NCI-H1436 (cell line): Measurements from ENCODE around the gene FSD1L.

Experiments used
- DNase-seq: peaks from one replicate; lab custom pipeline; 2025; lab: John Stamatoyannopoulos, UW

FSD1L gene

DNA sequence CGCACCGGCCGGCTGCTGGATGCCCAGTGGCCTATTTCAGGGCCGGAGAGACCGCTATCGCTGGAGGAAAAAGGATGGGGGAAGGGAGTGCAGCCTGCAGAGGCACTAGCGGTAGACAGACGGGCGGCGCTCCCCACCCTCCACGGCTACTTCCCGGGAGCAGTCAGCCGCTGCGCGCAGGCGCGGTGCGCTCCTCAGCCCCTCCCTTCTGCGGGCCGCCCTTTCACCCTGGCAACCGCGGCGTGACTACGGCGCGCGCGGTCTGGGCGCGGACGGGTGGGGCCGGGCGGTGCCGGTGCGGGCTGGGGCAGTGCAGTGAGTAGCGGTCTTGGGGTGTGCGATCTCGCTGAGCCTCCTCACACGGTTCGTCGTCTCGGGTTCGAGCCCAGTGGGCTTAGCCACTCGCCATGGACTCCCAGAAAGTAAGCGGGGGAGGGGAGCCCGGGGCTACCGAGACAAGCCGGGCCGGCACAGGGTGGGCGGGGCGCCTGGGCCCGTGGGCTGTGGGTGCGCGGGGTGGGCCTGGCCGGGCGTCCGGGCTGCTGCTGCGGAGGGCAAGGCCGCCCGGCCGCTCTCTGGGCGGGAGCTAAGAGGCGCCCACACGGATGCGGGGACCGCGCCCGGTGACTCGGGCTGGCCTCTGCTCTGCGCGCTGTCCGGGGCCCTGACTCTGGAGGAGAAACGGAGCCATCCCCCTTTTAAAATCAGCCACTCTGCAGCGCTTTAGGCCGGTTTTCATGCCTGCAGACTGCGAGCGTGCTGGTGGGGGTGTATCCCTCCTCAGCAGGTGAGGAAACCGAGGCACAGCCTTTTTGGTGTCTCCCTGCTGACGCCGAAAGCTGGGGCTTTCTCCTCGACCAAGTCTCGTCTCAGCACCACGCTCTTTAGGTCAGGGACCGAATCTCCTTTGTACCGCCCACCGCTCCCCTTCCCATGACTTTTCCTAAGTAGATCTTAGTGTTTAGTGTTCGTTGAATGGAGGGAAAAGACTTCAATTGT, at the start of gene FSD1L:
Gene FSD1L, plus strand, starts transcription at position 221 of the 999 bp plus-strand sequence. Its CDS starts 187 bp downstream, at position 408.
- DNase-seq, result peak; percentile 87

DNA sequence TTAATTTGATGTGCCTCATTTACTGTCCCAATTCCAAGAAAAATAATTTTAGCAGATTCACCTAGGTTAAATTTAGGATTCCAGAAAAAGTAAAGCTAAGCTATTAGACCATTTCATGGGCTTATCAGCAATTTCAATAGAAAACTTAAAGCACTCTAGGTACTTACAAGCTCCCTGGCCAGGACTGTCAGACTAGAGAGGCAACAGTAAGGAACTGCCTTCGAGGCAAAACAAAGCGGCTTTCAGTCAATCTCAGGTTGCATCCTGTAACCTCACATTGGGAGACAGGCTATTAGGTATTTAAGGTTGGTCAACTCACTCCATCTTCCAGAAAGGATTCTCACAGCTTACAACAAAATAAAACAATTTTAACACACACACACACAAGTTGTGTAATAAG, 48.7 kb upstream of the FSD1L start:
- no peak for DNase-seq

DNA sequence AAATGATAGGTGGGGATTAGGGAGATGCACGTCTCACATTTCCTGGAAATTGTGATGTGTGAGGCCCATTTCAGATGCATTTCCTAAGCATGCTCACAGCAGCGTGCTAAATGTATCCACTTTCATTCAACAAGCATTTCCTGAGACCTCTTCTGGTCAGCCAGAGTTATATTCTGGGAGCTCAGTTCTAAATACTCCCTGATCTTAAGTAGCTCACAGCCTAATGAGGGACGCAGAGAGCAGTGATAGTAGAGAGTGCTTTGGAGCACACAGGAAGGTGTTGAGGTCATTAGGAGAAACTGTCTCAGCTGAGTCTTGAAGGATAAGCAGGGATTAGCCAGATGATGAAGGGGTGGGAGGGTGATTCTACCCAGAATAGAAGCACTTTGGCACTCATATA, 46.2 kb upstream of the FSD1L start:
- no peak for DNase-seq

DNA sequence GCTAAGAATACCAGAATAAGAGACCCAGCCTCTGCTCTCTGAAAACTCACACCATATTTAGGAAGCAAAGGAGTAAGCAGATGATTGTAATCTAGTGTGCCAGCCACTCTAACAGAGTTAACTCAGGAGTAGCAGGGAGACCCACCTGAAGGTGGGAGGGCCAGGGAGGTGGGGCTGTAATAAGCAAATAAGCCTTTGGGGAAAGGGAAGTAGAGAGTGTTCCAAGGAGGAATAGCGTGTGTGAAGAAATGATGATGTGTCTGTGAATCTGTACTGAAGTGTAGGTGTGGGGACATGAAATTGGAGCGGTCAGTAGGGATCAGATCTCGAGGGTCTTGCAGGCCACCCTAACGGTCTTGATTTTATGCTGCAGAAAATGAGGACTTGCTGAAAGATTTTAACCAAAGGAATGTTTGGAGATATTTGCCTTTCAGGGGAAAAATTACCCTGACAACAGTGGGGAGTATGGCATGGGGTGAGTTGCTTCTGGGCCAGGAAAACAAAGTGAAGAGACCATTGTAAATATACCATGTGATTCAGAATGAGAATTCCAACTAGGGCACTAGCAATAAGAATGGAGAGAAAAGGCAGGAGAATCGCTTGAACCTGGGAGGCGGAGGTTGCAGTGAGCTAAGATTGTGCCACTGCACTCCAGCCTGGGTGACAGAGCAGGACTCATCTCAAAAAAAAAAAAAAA, 44.1 kb upstream of the FSD1L start:
- DNase-seq, result no peak

DNA sequence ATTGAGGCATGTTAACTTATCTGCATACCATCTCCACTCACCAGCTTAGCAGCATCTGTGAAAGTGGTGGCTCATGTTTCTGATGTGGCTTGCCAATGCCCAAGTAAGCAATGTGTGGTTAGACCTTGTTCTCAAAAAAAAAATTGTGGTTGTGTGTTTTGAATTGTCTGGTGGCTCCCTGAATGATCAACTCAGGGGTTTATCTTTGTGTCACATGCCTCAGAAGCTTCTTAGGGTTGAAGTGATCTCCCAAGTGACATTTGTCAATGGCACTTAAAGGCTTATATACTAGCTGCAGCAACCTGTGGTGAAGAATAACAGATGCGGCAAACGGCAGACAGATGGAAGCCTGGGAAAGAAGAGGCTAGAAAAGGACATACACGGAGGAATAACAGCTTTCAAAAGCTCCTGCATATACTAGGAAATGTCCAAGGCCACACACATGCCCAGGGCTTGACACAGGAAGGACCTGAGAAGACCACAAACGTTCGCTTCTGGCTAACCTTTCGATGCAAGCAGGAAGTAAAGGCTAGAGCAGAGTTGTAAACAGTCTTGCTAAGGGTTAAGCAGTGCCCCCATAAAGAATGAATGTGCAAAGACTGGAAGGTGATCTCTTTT, 42.2 kb upstream of the FSD1L start:
- DNase-seq, result no peak

DNA sequence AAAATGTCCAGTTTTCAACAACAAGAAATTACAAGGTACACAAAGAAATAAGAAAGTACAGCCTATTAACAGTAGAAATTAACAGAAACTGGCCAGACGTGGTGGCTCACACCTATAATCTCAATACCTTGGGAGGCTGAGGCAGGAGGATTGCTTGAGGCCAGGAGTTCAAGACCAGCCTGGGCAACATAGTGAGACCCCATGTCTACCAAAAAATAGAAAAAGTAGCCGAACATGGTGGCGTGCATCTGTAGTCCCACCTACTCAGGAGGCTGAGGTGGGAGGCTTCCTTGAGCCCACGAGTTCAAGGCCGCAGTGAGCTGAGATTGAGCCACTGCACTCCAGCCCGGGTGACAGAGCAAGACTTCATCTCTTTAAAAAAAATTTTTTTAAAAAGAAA, 41.5 kb upstream of the FSD1L start:
- DNase-seq, result no peak

DNA sequence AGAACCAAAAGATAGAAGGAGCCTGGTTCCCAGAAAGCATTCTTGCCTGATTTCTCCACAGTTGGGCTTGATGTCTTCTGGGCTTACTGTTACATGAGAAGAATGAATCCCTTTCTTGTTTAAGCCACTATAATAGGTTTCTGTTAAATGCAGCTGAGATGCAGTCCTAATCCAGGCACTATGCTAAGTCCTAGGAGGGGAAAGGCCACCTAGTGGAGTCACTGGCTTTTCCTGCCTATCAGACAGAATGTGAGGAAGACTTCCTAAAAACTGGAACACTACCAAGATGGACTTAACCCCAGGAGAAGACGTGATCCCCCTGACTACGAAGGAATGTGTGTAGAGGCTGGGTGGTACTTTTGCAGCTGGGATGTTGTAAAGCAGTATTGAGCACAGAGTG, 34.3 kb upstream of the FSD1L start:
- DNase-seq, result no peak

DNA sequence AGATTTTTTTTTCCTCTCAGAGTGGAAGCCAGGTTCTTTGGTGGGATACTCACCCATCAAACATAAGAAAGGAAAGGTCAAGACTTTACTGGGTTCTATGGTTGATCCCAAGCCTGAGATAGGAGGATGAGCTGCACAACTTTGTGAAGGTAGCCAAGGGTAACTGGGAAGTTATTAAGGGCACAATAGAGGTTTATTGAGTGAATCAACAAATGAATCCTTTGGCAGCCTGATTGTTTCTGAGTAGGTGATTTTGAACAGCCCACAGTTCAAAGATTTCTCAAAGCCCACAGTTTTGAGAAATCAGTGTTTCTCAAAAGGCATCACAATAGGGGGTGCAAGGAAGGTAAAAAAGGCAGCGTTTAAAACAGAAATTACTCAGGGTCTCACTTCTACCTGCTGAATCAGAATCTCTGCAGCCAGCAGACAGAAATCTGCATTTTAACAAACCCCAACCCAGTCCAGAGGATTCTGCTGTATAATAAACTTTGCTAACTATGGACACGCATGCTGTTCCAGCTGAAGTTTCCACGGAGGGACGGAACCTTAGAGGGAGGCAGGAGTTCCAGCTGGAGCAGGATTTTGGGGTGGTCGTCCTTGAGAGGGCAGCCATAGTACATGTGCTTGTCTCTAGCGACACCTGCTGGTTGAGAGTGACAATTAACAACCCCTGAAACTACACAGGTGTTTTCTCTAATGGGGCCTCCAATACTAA, 32.7 kb upstream of the FSD1L start:
- peak; percentile 64 for DNase-seq

DNA sequence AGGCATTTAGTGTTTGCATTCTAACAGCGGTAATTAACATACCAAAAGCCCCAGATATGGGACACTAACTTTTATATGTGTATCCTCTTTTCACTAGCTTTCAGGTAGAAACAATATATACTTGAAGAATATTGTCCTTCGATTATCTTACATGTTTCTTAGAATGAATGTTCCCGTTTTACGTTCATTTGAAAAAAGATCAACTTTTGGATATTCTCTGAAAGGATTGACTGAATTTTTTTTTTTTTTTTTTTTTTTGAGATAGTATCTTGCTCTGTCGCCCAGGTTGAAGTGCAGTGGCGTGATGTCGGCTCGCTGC, 32.2 kb upstream of the FSD1L start:
- no peak for DNase-seq

DNA sequence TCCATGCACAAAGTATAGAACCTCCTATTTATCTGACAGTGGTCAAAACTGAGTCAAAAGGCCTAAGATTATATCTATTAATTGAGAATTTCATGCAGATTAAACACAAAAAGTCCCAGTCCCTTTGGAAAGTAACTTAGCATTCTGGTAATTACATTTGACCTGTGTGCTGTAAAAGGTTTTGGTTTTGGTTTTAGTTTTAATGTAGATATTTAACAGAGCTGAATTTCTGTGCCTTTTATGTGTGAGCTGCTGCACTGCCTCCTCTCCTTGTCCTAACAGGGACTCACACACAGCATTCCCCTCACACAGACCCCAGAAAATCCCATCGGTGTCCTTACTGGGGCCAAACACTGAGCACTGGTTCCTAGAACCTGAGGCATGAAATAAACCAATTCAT, 31.0 kb upstream of the FSD1L start:
- DNase-seq, result no peak

DNA sequence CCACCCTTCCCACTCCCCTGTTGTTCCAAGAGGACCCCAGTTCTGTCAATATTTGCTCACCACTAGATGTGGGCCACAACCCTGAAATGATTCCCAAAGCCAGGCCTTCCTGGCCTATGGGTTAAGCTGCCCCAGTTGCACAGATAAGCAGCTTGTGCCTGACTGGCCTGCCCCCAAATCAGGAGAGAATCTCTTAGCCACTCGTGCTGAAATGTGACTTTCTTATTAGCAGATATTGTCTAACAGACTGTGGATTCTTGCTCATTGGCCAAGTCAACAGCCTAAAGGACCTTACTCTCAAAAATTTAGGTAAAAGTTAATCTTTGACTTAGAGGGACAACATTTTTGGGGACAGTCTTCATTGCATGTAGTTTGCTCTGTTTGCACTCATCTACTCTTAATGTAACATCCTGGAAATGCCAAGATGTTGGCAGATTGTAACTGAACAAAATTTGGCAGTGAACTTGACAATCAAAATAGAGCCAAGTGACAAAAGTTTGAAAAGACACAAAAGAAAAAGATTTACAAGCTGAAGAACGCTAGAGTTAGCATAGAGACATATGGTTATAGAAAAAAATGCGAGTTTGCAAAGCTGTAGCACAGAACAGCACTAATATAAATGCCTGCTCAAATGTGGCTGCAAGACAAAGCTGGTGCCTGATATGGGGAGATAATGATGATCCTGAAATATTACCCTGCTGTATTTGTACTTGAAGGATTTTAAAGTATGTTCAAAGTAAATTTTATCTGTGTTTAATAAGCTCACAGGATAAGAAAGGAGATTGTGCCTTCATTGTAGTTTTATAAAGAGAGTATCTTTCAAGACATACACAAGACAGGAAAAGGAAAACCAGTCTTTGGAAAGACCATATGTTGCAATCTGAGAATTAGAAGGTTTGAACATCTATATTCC, 29.0 kb upstream of the FSD1L start:
- DNase-seq, result no peak

DNA sequence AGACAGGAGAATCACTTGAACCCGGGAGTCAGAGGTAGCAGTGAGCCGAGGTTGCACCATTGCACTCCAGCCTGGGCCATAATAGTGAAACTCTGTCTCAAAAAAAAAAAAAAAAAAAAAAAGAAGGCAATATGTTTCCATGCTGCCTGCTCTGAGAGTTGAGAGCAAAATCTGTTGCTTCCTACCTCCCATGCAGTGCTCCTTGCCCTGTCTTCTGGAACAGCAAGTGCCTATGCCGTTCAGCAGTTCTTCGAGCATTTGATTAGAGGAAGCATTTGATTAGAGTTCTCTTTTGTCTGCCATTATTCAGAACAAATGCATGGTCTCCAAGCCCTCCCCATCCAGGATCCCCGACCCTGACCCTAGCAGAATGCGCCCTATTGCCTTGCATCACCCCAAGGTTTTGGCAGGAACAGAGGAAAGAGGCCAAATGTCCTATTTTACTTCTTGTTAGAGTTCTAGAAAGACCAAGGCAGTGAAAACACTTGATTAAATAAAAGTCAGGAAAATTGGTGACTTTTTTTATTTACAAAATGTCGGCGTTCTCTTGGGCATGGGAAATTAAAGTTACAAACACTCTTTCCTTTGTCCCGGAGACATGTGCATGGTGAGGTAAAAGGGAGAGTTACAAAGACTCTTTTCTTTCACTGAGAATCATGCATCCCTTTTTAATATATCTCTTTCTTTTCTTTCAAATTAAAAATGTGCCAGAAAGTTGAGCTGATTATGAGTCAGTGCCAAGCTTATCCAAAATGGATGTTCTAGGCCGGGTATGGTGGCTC, 27.8 kb upstream of the FSD1L start:
- DNase-seq, result no peak

DNA sequence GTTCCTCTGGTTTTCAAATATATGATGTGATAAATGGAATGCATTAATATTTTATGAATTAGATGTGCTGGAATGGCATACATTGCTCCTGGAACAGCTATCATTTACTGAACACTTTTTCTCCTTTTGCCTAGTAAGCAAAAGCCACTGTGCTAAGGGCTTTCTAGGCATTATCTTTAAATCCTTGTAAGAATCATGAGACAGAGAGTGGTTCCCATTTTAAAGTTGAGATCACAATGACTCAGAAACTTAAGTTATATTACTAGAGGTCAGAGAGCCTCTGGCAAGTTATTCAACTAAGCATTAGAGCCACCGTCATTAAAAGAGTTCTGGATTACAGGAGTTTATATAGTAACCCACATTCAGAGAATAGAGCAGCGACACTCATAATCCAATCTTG, 26.7 kb upstream of the FSD1L start:
- no peak for DNase-seq

DNA sequence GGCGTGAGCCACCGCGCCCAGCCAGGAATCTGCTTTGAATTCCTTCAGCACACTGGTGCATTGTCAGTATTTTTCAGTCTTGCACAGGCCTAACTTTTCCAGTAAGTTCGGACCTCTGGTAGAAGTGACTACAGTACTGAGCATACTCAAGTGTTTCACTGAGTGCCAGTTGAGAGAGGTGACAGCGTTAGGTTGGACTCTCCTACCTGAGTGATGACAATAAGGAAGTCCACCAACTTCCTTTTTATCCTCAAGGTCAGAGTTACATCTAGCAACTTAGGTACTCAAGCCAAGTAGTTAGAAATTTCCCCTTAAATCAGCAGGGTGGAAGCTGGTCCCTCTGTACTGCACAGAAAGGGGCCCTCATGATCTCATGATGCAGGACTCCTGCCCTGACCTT, 26.0 kb upstream of the FSD1L start:
- no peak for DNase-seq

DNA sequence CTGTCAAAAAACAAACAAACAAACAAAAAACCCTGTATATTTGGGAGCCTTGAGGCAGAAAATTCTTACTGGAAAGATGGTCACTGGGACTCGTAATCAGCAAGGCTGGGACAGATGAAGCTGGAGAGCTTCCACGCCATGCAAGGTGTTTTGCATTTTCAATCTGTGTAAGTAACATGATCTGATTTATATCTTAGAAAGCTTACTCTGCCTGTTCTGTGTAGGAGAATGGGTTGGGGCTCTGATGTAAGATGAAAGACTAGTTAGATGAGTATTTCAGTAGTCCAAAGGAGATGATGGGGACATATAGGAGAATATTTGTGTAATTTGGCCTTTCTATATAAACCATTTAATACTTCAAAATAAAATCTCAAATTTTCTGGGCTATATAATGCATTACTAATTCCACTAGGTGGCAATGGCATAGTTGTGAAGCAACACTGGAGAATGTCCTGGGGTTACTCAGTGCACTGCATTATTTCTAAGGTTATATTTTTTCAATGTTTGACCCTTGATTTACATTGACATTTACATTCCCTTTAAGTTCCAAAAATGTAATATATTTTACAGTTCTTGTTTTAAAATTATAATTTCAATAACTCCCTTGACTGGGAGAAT, 21.9 kb upstream of the FSD1L start:
- peak; percentile 6 for DNase-seq

DNA sequence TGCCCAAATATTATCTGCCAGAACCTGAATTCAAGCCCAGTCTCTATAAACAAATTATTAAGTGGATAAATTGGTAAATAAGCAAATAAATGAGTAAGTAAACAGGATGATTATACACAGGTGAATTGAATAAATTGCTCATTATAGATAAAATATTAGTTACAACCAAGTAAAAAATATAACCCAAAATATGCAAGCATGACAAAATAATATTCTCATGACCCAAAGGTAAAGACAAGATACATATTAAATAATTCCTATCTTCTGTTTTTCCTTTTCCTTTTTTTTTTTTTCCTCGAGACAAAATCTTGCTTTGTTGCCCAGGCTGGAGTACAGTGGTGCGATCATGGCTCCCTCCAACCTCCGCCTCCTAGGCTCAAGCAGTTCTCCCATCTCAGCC, 21.2 kb upstream of the FSD1L start:
- no peak for DNase-seq

DNA sequence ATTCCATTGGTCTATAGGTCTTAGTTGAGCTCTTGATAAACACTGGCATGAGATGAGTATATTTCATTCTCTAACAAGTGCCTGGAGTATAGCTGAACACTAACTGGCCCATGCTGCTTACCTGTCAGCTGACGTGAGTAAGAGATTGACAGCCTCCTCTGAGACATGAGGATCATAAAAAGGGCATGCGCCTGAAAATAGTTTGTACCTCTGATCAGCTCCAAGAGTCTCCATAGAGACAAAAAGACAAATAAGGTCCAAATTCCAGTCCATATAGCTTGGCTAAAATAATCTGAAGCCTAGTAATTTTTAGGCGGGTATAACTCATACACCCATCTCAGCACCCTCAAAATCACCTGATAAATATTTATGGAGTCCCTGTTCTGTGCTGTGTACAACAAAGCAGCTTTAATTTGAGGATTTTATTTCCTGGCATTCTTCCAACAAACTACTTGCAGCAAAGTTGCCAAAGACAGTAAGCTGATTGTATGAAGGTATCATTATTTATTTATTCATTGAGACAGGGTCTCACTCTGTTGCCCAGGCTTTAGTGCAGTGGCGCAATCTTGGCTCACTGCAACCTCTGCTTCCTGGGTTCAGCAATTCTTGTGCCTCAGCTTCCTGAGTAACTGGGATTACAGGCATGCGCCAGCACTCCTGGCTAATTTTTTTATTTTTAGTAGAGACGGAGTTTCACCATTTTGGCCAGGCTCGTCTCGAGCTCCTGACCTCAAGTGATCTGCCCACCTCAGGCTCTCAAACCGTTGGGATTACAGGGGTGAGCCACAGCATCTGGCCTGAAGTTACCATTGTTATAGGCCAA, 16.2 kb upstream of the FSD1L start:
- DNase-seq, result no peak

DNA sequence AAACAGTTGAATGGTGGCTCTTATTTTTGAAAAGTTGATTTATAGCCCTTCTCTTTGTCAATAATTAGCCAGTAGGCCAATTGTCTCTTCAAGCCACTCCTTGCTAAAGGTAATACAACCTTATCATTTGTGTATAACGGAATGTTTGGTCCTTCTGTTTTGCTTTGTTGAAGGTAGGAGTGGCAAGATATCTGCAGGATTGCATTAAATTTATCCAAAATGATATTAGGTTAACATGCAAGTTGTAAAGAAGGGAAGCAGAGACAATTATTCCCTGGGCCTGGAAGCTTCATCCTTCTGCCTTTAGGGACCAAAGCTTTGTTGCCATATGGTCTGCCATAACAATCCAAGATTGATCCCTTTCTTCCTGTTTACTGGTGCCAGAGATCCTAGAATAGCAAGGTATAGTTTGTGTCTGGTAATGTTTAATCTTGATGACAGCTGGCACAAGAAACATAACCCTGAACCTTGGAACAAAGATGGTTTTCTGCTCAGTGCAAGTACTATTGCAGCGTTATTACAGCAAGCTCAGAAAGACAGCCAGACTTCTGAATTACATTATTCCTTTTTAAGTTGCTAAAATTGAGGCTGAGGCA, 15.5 kb upstream of the FSD1L start:
- DNase-seq, result no peak

DNA sequence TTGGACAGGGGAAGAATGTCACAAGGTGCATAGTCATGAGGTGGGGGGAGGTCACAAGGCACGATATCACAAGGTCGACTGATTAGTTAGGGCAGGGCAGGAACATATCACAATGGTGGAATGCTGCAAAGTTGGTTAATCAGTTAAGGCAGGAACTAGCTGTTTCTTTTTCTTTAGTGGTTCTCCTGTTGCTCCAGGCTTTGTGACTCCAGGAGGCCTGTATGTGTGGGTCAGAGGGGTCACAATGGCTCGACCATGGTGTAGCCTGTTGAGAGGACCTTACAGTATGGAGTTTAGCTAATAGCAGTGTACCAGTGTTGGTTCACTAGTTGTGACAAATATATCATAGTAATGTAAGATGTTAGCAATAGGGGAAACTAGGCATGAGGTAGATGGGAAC, 12.4 kb upstream of the FSD1L start:
- no peak for DNase-seq
